GM12892 (cell line): ENCODE data around the gene ZNF385D.

Experiments used
- DNase-seq: peaks from one replicate; pipeline ENCODE4 v3.0.0; 2011; ENCODE audit not compliant: insufficient read length
- FAIRE-seq: peaks from 2 replicates; lab custom pipeline; 2011; peaks lifted over from hg19 to GRCh38; lab: Jason Lieb, UNC
- POLR2A ChIP-seq: IDR thresholded peaks from 2 replicates; pipeline ENCODE4 v1.6.1; 2011; ENCODE audit warnings: low read depth, low read length, control low read depth
- POLR2AphosphoS5 ChIP-seq: IDR thresholded peaks from 2 replicates; pipeline ENCODE4 v1.6.1; 2011; ENCODE audit warnings: low read depth, low read length, control low read depth
- TAF1 ChIP-seq: IDR thresholded peaks from 2 replicates; pipeline ENCODE4 v1.6.1; 2011; ENCODE audit warnings: low read depth, mild to moderate bottlenecking, control low read depth, low read length, borderline replicate concordance

Gene ZNF385D

DNA sequence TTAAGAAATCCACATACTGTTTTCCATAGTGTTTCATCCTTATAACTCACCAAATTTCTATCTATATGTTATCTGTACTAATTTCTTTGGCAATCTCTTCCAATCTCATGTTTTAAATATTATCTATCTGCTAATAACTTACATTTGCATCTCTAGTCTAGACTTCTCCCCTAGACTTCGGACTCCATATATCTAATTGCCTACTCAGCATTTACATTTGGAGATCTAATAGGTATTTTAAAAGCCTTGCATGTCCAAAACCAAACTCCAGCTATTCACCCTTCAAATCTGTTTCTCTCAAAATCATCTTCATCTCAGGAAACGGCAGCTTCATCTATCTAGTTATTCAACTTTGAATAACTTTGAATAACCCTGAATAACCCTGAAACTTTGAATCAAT lies 35.3 kb downstream of the ZNF385D start:
- no peak for DNase-seq
- FAIRE-seq: no peak
- TF ChIP-seq POLR2AphosphoS5 (no peak), TAF1 (no peak), POLR2A (no peak)

DNA sequence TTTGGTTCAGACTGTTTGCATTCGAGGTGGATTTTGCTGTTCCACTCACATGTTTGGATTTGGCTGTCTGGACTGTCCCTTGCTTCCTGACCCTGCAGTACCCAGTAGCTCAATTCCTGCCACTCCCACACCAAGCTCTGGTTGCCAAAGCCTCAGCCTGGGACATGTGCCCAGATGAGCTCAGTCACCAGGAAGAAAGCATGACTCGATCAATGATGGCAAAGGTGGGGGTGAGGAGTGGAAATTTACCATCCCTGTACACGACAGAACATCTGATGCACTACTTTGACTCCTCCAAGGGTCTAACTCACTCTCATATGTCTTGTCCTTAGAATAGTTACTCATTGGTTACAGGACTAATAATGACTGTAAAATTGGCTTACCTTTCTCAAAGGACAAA lies 45.2 kb downstream of the ZNF385D start:
- no peak for DNase-seq
- TF ChIP-seq TAF1: no peak
- no peak for TF ChIP-seq POLR2AphosphoS5
- no peak for TF ChIP-seq POLR2A
- no peak for FAIRE-seq

GRCh38 chr3:21704796-21705195 lies 46.2 kb downstream of the ZNF385D start:
- FAIRE-seq: no peak
- no peak for DNase-seq
- TF ChIP-seq POLR2A: no peak
- TF ChIP-seq TAF1: no peak
- TF ChIP-seq POLR2AphosphoS5: no peak

GRCh38 chr3:21703291-21703690 lies 47.7 kb downstream of the ZNF385D start:
- FAIRE-seq: no peak
- DNase-seq: no peak
- TF ChIP-seq POLR2AphosphoS5 (no peak), POLR2A (no peak), TAF1 (no peak)

DNA sequence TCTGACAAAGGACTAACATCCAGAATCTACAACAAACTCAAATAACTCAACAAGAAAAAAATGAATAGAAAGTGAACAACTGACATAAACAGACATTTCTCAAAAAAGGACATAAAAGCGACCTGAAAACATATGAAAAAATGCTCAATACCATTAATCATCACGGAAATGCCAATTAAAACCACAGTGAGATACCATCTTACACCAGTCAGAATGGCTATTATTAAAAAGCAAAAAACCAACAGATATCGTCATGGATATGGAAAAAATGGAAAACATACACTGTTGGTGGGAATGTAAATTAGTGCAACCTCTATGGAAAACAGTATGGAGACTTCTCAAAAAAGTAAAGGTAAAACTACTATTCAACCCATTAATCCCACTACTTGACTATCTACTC lies 53.3 kb downstream of the ZNF385D start:
- DNase-seq (no peak), FAIRE-seq (no peak)
- no peak for TF ChIP-seq POLR2AphosphoS5
- no peak for TF ChIP-seq TAF1
- no peak for TF ChIP-seq POLR2A

- TF ChIP-seq TAF1: no peak
- TF ChIP-seq POLR2AphosphoS5: no peak
- DNase-seq: no peak
- no peak for FAIRE-seq
Observed at GRCh38 chr3:21694506-21694905, 56.5 kb downstream of the ZNF385D start.

- TF ChIP-seq TAF1 (no peak), POLR2A (no peak), POLR2AphosphoS5 (no peak)
- DNase-seq (no peak), FAIRE-seq (no peak)
Observed at GRCh38 chr3:21691036-21691435, 60.0 kb downstream of the ZNF385D start.

DNA sequence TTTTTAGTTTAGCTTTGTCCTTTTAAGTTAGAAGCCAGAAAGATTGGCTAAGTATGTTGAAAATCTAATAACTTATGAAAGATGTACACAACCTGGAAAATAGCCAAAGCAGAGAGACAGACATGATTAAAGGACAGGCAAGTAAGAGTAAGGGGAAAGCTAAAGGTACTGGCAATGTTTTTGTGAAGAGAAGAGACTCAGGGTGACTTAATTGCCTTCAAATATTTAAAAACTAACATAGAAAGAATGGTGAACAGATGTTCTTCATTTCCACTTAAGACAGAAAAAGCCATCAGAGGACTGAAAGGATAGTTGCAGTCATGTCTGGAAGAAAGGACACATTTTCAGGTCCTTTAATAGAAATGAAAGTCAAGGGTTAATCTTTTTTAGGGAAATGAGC lies 68.8 kb downstream of the ZNF385D start:
- no peak for TF ChIP-seq POLR2A
- no peak for TF ChIP-seq POLR2AphosphoS5
- no peak for TF ChIP-seq TAF1
- FAIRE-seq: no peak

GRCh38 chr3:21673393-21673792 lies 77.6 kb downstream of the ZNF385D start:
- FAIRE-seq: no peak
- no peak for DNase-seq
- TF ChIP-seq POLR2AphosphoS5: no peak
- no peak for TF ChIP-seq TAF1
- no peak for TF ChIP-seq POLR2A

More for the DNA sequence above, 68.8 kb downstream of the ZNF385D start:
- DNase-seq: no peak

DNA sequence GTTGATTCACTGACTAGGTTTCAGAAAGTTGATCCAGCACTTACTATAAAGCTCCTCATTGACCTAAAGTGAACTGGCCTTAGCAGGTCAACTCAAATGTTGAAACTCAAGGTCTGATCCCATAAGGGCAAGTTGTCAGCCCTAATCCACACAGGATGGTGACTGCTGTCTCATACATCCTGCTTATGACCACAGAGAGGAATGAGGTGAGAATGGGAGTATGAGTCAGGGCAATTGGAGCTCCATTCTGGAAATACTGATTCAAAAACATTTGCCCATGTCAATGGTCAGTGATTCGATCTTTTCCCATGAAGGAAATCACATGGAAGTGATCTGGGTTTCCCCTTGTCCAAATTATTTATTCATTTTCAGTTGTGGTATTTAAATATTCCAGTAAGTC lies 78.7 kb downstream of the ZNF385D start:
- DNase-seq: no peak
- TF ChIP-seq POLR2A: no peak
- TF ChIP-seq POLR2AphosphoS5: no peak
- TF ChIP-seq TAF1: no peak
- no peak for FAIRE-seq

GRCh38 chr3:21670386-21670785 lies 80.6 kb downstream of the ZNF385D start:
- no peak for DNase-seq
- TF ChIP-seq POLR2A (no peak), POLR2AphosphoS5 (no peak), TAF1 (no peak)
- no peak for FAIRE-seq

- FAIRE-seq: no peak
- DNase-seq: no peak
- TF ChIP-seq POLR2AphosphoS5 (no peak), TAF1 (no peak), POLR2A (no peak)
Observed at GRCh38 chr3:21668012-21668411, 83.0 kb downstream of the ZNF385D start.

- no peak for DNase-seq
- TF ChIP-seq POLR2A: no peak
- no peak for TF ChIP-seq POLR2AphosphoS5
- no peak for TF ChIP-seq TAF1
- FAIRE-seq: no peak
Observed at GRCh38 chr3:21665444-21666100, 85.4 kb downstream of the ZNF385D start.

DNA sequence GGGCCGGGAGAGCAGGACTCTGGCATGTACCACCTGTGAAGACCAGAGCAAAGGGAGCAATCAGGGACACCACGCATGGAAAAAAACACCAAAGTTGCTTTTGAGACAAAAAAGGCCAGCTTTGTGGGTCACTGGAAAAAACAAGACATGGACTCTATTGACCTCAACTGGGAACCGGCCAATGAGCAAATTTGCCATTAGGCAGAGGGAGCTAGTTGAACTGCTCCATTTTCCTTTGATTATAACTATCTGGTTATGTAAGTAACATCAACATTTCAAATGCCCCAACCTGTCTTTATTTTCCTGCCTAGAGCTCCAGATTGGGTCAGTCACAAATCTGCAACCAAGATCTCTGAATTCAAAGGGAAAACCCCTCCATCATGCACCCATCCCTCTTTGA lies 86.0 kb downstream of the ZNF385D start:
- no peak for TF ChIP-seq TAF1
- no peak for TF ChIP-seq POLR2A
- no peak for TF ChIP-seq POLR2AphosphoS5
- no peak for DNase-seq
- no peak for FAIRE-seq
